ENCODE measurements around the gene SERPINI1. TPM values are rescaled to one million over a fixed set of nuclear protein-coding genes. Genes with fewer than 3 reads are reported as not detected.

The SERPINI1 gene
- total RNA-seq, 1 experiment from 2014 or later = 6.0 TPM

GRCh38 chr3:167710552-167710951, 25.0 kb upstream of the SERPINI1 start:
- no peaks in the 10 kb centered on the region for H3K27me3 ChIP-seq (ENCODE audit: insufficient read depth, low read length)
- Mint-ChIP-seq H3K27me3 (ENCODE audit: low read depth) (no peaks in the 10 kb centered on the region), H3K36me3 (ENCODE audit: insufficient read depth in 1 of 3, low read depth in 3 of 3) (peaks cover 42 to 56% (median 46%) of the 10 kb centered on the region in 3 experiments), H3K9me3 (peaks cover 0 to 4% of the 10 kb centered on the region in 2 experiments; a peak in 1 of 5 replicates), H3K4me3 (no peak overlapping the region), H3K4me1 (peaks cover 5 to 7% of the 10 kb centered on the region in 2 experiments; a peak in 2 of 4 replicates), H3K27ac (peak overlapping the region; percentile 17 to 76 (median 19); a peak in 4 of 7 replicates)
- H3T11ph ChIP-seq (ENCODE audit: low read length) = no peak overlapping the region
- no peak overlapping the region for H3K4ac ChIP-seq (ENCODE audit: low read depth, low read length)
- H2BK12ac ChIP-seq (ENCODE audit: insufficient read length, low read depth, low read length) = no peak overlapping the region
- H2BK120ac ChIP-seq (ENCODE audit: low read depth, low read length, poor library complexity, severe bottlenecking) = no peak overlapping the region
- no peak overlapping the region for H3K18ac ChIP-seq (ENCODE audit: insufficient read length, low read depth, low read length)
- no peak overlapping the region for H3K9ac ChIP-seq (ENCODE audit: extremely low read depth, insufficient read length, low read length)
- H2BK15ac ChIP-seq (ENCODE audit: low read depth, low read length) = no peak overlapping the region
- H2BK5ac ChIP-seq (ENCODE audit: insufficient read length, low read length) = no peak overlapping the region
- no peaks in the 10 kb centered on the region for H3K4me1 ChIP-seq (ENCODE audit: insufficient read depth, low read length)
- peaks cover 6% of the 10 kb centered on the region; the same call in 1 of the 2 replicates for H3K79me2 ChIP-seq (ENCODE audit: insufficient read depth, low read length)
- no peak overlapping the region for H3K4me2 ChIP-seq (ENCODE audit: insufficient read depth, insufficient read length, low read length)
- TF ChIP-seq, protein P1, sequence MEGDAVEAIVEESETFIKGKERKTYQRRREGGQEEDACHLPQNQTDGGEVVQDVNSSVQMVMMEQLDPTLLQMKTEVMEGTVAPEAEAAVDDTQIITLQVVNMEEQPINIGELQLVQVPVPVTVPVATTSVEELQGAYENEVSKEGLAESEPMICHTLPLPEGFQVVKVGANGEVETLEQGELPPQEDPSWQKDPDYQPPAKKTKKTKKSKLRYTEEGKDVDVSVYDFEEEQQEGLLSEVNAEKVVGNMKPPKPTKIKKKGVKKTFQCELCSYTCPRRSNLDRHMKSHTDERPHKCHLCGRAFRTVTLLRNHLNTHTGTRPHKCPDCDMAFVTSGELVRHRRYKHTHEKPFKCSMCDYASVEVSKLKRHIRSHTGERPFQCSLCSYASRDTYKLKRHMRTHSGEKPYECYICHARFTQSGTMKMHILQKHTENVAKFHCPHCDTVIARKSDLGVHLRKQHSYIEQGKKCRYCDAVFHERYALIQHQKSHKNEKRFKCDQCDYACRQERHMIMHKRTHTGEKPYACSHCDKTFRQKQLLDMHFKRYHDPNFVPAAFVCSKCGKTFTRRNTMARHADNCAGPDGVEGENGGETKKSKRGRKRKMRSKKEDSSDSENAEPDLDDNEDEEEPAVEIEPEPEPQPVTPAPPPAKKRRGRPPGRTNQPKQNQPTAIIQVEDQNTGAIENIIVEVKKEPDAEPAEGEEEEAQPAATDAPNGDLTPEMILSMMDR (conservative IDR thresholded peaks at IDR 0.05) = no peak
- no peaks in the 10 kb centered on the region for H3K9me3 ChIP-seq (ENCODE audit: control insufficient read depth, low read depth, low read length)
- H3K56ac ChIP-seq (ENCODE audit: insufficient read length, low read depth, low read length) = no peak overlapping the region
- H3K23me2 ChIP-seq (ENCODE audit: insufficient read length, low read depth, low read length, poor library complexity, severe bottlenecking) = no peaks in the 10 kb centered on the region
- no peak for DNase-seq
- no peak overlapping the region for H2BK20ac ChIP-seq (ENCODE audit: low read depth, low read length, poor library complexity, severe bottlenecking)
- H4K91ac ChIP-seq (ENCODE audit: insufficient read length, low read depth, low read length) = no peak overlapping the region
- H2AFZ ChIP-seq (ENCODE audit: low read length) = no peak overlapping the region
- H3K27ac ChIP-seq (ENCODE audit: insufficient read length, low read depth, low read length) = no peak overlapping the region
- no peak overlapping the region for H3K23ac ChIP-seq (ENCODE audit: insufficient read length, low read depth, low read length)
- H3K79me1 ChIP-seq (ENCODE audit: insufficient read depth, low read depth, low read length, poor library complexity, severe bottlenecking) = peaks cover 4% of the 10 kb centered on the region
- no peak overlapping the region for H4K8ac ChIP-seq (replicated peaks; ENCODE audit: insufficient read length, low read depth, low read length)
- H4K5ac ChIP-seq (ENCODE audit: insufficient read length, low read depth, low read length) = no peak overlapping the region
- no peak overlapping the region for H2AK5ac ChIP-seq (ENCODE audit: insufficient read length, low read length)
- H4K20me1 ChIP-seq (ENCODE audit: control insufficient read depth, insufficient read depth, insufficient read length) = no peaks in the 10 kb centered on the region
- H3K14ac ChIP-seq (ENCODE audit: insufficient read depth, low read length) = no peak overlapping the region

Data from H9 (cell line).